Activated T-cell treated with anti-CD3 and anti-CD28 coated beads for 48 hours (primary cell): ENCODE data around the gene GAK.

Experiments
- DNase-seq: peaks from one replicate; pipeline ENCODE4 v3.0.0-alpha.2; 2020; ENCODE audit warnings: low read depth

Gene GAK

DNA sequence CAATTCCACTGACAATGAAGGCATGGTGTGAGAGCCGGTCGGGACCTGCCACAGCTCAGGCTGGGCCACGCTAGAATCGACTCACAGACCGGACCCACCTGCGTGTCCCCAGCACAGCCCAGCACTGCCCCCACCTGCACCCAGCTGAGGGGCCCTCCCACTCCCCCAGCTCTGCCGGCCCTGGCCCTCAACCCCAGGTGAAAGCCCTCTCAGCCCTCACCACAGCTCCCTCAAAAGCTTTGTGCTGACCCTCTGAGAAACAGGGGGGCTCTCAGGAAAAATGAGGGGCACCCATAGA lies 25.1 kb downstream of the GAK start:
- DNase-seq = no peak

DNA sequence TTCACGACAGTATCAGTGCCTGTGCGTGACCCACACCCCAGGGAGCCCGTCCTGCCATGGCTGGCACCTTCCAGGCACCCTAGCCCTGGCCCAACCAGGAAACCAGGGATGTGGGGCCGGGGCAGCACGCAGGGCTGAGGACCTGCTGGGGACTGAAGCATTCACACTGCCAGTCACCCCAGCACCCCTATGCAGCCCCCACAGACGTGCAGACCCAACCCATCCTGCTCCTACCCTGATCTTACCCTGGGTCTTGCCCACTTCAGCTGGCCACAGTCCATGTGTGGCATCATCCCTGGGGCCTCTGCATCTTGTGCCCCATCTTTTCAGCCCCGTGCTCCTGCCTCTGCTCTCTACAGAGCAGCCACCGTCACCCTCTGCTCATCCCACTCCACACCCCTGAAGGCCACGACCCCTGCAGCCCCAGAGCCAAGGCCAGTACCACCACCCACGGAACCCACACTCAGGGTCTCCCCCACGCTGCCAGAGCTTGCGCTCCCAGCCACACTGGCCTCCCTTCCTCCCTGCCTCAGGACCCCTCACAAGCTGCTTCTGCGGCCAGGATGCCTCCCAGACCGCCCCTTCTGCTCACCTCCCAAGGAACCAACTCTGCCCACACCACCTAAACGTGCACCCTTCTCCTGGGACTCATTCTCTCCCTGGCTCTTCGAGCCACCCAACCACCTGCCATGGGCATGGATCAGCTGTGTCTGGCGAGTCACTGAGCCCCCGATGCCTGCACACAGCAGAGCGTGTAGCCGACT lies 25.6 kb downstream of the GAK start:
- DNase-seq = no peak

DNA sequence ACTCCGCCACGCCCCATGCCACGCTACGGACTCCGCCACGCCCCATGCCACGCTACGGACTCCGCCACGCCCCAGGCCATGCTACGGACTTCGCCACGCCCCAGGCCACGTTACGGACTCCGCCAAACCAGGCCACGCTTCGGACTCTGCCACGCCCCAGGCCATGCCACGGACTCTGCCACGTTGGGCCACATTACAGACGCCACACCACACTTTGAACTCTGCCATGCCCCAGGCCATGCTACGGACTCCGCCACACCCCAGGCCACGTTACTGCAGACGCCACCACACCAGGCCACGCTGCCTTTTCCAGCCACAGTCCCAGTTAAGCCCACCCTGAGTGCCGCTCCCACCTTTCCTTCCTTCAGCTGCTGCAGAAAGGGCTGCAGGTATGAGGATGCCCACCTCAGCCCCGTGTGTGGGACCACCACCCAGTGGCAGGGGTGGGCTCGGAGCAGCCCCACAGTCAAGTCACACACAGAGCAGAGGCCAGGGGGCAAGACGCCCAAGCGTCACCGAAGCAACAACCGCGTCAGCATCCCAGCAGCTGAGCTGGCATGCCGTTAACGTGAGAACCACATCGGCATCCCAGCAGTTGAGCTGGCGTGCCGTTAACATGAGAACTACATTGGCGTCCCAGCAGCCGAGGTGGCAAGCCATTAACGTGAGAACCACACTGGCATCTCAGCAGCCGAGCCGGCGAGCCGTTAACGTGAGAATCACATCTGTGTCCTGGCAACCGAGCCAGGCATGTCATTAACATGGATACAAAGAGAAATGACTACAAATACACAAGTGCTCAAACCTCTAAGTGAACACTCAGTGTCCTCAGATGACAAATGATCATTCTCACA lies 26.4 kb downstream of the GAK start:
- DNase-seq = no peak

DNA sequence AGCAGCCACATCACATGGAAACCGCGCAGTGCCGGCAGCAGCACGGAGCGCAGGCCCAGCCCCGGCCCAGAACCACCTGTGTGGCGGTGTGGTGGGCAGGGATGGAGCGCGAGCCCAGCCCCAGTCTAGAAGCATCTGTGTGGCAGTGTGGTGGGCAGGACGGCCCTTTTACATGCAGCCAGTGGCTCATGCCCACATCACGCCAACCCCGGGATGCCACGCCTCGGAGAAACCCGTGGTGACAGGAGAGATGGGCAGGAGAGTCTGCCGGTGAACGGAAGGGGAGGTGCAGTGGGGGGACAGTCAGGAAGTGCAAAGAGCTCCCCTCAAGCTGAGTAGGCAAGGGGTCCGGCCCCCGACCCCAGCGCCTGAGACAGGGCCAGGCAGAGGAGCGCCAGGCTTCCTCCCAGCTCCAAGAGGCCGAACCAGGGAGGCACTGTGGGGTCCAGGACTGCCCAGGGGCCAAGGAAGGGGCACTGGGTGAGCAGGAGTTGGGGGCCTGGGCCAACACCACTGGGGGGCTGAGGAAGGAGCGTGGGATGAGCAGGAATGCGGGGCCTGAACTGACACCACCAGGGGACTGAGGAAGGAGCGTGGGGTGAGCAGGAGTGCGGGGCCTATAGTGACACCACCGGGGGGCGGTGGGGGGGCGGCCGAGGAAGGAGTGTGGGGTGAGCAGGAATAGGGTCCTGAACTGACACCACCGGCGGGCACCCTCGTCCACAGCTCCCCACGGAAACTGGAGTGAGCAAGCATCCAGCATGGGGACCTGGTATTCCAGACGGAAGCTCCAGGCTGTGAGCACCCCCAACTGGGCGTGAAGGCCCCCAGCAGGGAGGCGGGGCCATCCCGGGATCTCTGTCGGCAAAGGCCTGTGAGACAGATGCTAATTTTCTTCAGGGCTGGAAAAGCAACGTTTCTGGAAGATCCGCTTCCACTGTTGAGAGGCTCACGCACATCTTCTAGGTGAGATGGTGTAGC lies 28.8 kb downstream of the GAK start:
- no peak for DNase-seq

DNA sequence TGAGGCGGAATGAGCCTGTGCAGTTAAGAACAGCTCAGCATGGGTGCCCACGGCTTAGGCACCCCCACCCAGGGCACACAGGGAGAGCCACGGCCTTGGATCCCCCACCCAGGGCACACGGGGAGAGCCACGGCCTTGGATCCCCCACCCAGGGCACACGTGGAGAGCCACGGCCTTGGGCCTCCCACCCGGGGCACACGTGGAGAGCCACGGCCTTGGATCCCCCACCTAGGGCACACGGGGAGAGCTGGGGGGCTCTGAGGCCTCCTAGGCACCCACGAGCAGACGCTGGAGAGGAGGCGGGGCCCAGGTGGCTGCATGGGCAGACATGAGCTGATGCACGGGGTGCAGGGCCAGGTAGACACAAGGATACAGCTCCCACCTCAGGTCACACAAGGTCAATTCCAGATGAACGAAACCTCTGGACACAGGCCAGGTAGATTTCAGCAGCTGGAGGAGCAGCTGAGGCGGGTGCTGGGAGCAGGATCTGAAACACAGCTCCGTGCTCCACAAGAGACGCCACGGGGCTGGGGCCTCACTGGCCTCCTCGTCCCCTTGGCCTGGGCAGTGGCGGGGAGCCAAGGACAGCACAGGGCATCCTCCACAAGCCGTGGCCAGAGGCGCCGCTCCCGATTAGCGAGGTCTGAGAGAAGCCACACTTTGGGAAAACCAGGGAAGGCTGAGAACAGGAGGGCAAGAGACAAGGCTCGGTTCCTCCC lies 30.8 kb downstream of the GAK start:
- no peak for DNase-seq

DNA sequence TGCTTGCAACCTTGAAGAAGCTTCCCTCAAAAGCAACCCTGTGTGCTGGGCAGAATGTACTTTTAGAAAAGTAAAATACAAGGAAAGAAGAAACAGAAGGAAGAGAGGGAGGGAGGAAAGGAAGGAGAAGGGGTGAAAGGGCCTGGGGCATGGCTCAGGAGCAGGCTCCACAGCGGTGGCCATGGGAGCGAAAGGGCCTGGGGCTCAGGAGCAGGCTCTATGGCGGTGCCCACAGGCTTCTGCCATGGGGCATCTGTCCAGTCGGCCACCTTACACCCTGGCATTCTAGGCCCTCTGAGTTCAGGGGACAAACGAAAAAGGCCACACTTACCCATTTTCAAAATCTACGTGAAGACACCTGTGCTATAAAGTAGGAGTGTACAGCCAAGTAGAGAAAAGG lies 31.4 kb downstream of the GAK start:
- DNase-seq = no peak

DNA sequence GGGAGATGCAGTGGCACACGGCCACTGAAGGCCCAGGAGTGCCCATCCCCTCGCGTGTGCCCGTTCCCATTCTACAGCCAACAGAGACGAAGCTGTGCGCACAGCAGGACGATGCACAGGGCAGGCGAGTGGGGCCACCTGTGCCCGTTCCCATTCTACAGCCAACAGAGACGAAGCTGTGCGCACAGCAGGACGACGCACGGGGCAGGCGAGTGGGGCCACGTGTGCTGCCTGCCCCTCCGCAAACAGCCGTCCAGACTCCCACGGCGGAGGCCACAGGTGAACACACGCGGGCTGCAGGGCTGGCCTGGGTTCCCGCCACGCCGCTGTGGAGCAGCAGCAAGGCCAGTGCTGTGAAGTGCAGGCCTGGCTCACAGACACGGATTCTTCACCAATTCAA lies 32.0 kb downstream of the GAK start:
- no peak for DNase-seq

DNA sequence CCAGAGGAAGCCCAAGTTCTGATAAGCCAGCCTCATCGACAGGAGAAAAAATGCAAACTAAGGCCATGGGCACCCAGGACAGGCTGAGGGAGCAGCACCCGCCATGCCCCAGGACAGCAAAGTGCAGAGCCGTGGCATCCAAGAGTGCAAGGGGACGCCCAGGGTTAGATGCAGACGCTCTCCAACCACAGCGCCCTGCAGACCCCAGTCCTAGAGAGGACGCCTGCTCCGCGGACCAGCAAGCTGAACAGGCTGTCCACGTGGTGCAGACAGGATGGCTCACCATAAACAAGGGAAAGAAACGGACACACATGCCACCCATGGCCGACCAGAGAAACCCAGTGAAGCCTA lies 32.6 kb downstream of the GAK start:
- no peak for DNase-seq

DNA sequence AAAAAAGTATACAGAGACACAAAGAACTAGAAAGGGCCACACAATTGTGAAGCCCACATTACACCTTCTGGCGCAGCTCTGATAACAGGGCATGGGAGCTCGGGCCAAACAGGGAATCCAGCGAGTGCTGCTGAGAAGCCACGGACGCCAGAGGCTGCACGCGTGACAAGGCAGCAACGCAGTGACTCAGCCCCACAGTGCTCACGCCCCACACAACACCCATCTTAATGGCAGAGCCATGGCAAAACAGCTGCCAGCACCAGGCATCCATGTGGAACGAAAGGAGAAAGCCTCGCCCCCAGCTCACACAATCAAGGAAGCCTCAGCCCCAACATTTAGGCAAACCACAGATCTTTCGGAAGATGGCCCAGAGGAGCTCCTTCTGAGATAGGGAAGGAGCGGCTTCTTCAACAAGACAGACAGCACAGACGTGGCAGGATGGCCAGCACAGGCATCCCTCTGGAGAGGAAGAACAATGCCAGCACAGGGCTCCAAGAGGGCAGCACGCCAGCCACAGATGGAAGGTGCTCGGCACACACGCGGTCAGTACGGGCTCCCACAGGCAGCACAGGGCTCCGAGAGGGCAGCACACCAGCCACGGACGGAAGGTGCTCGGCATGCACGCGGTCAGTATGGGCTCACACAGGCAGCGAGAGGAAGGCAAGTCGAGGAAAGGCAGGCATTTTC lies 33.1 kb downstream of the GAK start:
- DNase-seq = no peak

DNA sequence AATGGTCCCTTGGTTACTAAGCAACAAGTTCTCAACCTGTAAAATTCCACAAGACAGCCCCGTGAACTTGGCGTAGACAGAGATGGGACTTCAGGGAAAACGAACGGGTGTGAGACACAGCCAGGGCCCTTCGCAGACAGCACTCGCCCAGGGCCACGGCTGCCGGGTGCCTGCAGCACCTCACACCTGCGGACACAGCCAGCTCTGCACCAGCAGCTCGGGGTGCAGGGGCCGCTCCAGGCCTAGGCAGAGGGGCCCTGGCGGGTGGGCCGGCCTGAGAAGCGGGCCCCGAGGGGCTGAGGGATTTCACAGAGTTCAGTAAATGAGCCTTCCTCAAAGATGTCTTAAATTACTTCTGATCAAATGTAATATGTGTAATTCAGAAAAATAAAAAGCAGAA lies 34.0 kb downstream of the GAK start:
- no peak for DNase-seq

DNA sequence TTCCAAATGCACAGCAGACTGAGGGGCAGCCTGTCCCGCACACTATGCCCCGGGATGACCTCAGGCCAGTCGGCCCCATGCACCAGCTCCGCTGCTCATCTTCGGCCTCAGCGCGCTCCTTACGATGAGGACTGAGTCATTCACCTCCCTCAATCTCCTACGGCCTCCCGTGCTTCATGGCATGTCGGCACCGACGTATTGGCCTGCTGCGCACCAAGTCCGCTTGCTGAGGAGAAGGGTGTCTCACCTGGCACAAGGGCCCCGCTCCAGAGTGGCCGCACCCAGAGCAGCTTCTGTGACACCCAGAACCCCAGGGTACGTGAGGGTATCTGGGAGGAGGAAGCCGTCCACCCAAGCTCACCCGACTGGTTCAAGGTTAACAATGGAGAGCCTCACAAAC lies 35.5 kb downstream of the GAK start:
- DNase-seq = no peak

DNA sequence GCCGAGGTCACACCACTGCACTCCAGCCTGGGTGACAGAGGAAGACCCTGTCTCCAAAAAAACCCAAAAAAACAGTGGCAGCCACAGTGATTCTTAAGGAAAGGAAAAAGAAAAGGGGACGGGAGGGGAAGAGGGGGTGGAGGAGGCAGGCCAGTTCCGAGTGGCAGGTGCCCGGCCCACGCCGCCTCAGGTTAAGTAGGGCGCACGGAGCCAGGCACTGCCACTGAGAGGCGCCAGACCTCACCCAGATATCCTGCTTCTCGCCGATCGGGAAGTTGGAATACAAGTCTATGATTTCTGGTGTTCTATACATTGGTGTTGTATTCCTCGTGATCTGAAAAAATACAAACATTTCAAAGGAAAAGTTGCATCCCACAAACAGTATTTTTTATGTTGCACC lies 35.9 kb downstream of the GAK start:
- DNase-seq = no peak

DNA sequence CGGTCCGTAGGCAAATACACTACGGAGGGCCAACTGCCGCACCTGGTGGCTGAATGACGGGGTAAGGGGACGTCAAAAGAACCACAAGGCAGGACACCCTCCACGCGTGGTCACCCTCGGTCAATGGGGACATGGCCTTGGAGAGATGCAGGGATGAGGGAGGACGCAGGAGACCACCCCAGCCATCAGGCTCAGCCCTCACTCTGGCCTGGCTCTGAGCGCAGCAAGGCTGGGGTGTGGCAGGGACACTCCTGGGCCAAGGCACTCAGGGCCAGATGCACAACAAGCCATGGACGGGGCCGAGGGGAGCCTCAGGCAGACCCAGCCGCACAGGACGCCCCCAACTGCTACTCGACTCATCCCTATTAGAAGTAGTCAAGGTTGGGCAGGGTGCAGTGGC lies 36.5 kb downstream of the GAK start:
- DNase-seq = no peak

DNA sequence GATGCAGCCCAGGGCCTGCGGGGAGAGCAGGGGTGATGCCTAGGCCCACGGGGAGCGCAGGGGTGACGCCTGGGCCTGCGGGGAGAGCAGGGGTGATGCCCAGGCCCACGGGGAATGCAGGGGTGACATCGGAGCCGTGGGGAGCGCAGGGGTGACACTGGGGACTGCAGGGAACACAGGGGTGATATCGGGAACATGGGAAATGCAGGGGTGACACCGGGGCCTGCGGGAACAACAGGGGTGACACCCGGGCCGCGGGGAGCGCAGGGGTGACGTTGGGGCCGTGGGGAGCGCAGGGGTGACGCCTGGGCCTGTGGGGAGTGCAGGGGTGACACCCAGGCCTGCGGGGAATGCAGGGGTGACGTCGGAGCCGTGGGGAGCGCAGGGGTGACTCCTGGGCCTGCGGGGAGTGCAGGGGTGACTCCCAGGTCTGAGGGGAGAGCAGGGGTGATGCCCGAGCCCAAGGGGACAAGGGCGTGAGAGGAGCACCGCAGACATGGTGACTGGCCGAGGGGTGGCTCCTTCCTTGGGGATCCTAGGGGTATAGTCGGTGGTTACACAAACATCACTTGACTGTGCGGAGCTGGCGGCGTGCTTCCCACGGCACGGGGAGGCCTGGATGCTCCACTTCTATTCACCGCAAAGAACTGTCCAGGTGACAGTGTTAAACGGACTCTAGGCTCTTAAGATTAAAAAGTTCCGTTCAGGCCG lies 38.0 kb downstream of the GAK start:
- no peak for DNase-seq

DNA sequence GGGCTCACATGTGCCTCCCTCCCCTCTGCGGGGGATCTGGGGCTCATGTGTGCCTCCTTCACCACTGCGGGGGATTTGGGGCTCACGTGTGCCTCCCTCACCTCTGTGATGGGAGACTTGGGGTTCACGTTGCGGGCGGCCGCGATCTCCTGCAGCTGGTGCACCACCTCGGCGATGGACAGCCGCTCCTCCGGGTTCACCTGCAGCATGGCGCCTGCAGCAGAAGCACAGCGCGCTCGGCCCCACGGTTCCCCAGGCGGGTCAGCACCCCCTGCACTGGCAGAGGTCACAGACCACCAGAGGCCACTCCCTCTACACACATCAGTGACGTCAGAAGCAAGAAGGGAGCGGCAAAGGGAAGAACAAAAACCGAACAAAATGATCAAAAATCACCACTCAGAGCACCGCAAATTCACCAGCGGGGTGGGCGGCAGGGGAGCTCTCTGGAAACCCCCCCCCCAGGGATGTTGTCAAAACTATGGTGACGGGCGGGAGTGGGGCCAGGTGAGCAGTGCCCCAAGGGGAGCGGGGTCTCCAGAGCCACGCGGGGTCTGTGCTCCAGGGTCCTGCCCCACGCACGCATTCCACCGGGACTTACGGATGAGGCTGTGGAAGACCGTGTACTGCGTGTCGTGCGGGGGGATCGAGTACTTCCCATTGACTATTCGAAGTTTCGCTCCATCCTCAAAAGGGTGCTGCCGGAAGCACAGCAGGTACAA lies 38.7 kb downstream of the GAK start:
- no peak for DNase-seq

DNA sequence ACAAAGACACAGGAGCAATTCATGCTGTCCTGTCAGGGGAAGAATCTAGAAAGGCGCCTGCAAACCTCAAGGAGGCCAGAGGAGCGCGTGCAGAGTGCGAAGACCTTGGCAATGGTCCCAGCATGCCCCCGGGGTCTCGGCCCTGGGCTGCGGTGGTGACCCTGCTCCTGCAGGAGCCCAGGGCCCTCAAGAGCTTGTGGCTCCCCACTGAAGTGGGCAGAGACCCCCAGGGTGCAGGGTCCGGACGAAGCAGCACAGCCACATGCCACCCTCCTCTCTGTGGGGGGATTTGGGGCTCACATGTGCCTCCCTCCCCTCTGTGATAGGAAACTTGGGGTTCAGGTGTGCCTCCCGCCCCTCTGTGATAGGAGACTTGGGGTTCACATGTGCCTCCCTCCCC lies 39.3 kb downstream of the GAK start:
- DNase-seq = no peak

DNA sequence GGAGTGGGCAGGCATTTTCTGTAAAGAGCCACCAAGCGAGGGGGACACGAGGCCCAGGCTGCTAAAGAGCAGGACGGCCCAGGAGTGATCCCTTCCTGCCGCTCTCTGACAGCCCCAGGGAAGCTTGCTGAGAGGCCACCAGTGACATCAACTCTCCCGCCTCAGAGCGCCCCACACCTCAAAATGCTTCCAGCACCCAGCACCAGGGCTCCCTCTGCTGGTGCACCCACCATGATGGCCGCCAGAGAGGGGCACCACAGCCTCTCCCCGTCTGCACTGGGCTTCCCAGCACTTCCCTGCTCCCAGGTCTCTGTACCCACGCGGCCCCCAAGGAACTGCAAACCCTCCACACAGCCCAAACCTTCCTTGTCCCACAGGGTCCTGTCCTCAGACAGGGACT lies 40.4 kb downstream of the GAK start:
- no peak for DNase-seq

DNA sequence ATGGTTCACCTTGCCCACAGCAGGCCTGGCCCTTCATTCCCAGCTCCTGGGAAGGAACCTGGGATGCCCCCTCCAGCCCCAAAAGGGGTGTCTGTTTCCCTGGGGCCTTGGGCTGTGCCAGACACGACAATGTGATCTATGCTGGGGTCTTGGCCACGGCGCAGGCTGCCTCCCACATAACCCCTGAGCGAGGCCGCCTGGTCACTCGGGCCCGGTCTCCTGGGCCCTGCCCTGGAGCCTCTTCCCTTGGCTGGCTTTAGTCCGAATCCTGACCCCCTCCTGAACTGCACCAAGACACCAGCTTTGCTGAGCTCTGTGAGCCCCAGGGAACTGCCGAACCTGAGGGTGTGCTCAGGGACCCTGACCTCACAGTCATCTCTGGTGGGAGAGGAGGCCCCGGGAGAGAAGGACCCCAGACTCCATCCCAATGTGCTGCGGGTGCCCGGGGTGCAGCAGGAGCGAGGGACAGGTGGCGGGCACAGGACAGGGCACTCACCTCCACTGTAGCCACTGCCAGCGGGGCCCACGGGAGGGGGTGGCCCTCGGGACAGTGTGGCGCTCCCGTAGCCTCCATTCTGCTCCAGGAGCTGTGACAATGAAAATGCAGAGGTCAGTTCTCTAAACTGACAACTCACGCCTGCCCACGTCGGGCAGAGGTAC lies 42.0 kb downstream of the GAK start:
- no peak for DNase-seq

DNA sequence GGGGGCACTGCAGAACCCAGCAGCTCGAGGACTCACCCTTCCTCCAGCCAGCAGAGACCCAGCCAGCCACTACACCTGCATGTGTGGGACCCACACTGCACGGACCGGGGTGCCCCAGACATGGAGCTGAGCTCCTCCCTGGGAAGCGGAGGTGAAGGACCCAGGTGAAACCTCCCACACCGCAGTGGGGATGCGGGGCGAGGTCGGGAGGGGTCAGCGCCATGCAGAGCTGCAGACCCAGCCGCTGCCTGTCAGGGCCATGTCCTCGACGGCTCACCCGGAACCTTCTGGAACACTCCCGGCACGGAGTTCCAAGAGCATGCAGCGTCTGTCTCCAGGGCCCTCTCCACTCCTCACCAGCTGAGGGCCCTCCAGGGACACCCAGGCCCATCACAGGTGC lies 42.6 kb downstream of the GAK start:
- DNase-seq = no peak

DNA sequence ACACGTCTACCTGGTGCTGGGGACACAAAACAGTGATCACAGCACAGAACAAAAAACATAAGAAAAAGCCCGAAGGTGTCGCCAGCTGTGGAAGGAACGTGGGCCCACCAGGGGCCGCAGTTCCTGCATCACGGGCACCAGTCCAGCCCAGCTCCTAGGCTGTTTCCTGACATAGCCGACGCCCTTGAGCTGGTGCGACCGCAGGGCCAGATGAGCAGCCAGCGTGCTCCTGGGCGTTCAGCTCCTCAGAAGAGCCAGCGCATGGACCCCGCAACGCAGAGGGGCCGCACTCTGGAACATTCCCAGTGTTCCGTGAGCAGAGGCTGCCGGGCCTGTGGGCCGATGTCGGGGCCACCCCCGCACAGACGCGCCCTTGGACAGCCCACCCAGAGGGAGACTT lies 44.1 kb downstream of the GAK start:
- no peak for DNase-seq
